SK-N-SH treated with all-trans-retinoic acid at 6 μM for 48 hours (cell line): ENCODE measurements around the gene TCERG1L.
A peak's percentile ranks its signal among the peaks of the same experiment; 100 is the strongest.

Experiments
- ATAC-seq: fragments of 200-7000 bp; cut with Tn5 transposase; 3 replicates; pipeline ENCODE4 v1.9.1; 2020; ENCODE audit warnings: mild to moderate bottlenecking, moderate library complexity
- ARNTL ChIP-seq: fragments of 450-650 bp; formaldehyde crosslinking; IDR thresholded peaks from 2 replicates; pipeline ENCODE4 v1.5.0; 2020; ENCODE audit warnings: low read depth, mild to moderate bottlenecking, moderate library complexity, borderline replicate concordance
- BACH2 ChIP-seq: fragments of 250-450 bp; sonication (Bioruptor Pico); IDR thresholded peaks from 2 replicates; pipeline ENCODE4 v1.9.0; 2021; ENCODE audit warnings: mild to moderate bottlenecking, borderline replicate concordance
- CREB5 ChIP-seq: fragments of 250-450 bp; sonication (Bioruptor Pico); IDR thresholded peaks from 2 replicates; pipeline ENCODE4 v1.5.1; 2020; ENCODE audit warnings: low read depth, mild to moderate bottlenecking, moderate library complexity
- CSDC2 ChIP-seq: fragments of 250-450 bp; sonication (Bioruptor Pico); IDR thresholded peaks from 2 replicates; pipeline ENCODE4 v1.5.0; 2020; ENCODE audit warnings: mild to moderate bottlenecking, moderate library complexity
- ESRRG ChIP-seq: fragments of 250-450 bp; sonication (Bioruptor Pico); IDR thresholded peaks from 2 replicates; pipeline ENCODE4 v1.6.1; 2021; ENCODE audit warnings: mild to moderate bottlenecking
- GLIS3 ChIP-seq: fragments of 250-450 bp; sonication (Bioruptor Pico); IDR thresholded peaks from 2 replicates; pipeline ENCODE4 v1.5.0; 2020; ENCODE audit warnings: mild to moderate bottlenecking, moderate library complexity
- ISL1 ChIP-seq: fragments of 250-450 bp; sonication (Bioruptor Pico); IDR thresholded peaks from 2 replicates; pipeline ENCODE4 v2.1.2; 2022; ENCODE audit warnings: mild to moderate bottlenecking, moderate library complexity
- OSR1 ChIP-seq: fragments of 250-450 bp; sonication (Bioruptor Pico); IDR thresholded peaks from 2 replicates; pipeline ENCODE4 v1.8.0; 2022; ENCODE audit warnings: moderate library complexity, mild to moderate bottlenecking, inconsistent platforms
- POU6F1 ChIP-seq: fragments of 250-450 bp; sonication (Bioruptor Pico); IDR thresholded peaks from 2 replicates; pipeline ENCODE4 v1.8.0; 2021; ENCODE audit warnings: low read depth, mild to moderate bottlenecking, moderate library complexity, borderline replicate concordance
- PPARA ChIP-seq: fragments of 250-450 bp; sonication (Bioruptor Pico); IDR thresholded peaks from 2 replicates; pipeline ENCODE4 v1.5.0; 2020; ENCODE audit warnings: mild to moderate bottlenecking, borderline replicate concordance
- RARB ChIP-seq: fragments of 250-450 bp; sonication (Bioruptor Pico); IDR thresholded peaks from 2 replicates; pipeline ENCODE4 v1.8.0; 2021; ENCODE audit warnings: mild to moderate bottlenecking, moderate library complexity
- SNAI2 ChIP-seq: fragments of 250-450 bp; sonication (Bioruptor Pico); IDR thresholded peaks from 2 replicates; pipeline ENCODE4 v1.5.0; 2020; ENCODE audit warnings: mild to moderate bottlenecking, moderate library complexity
- TCF4 ChIP-seq: fragments of 250-450 bp; sonication (Bioruptor Pico); IDR thresholded peaks from 2 replicates; pipeline ENCODE4 v1.8.0; 2021; ENCODE audit warnings: mild to moderate bottlenecking, moderate library complexity, borderline replicate concordance
- TOX ChIP-seq: fragments of 250-450 bp; sonication (Bioruptor Pico); IDR thresholded peaks from 2 replicates; pipeline ENCODE4 v1.8.0; 2021; ENCODE audit warnings: mild to moderate bottlenecking, moderate library complexity, borderline replicate concordance
- ZC3H10 ChIP-seq: fragments of 250-450 bp; sonication (Bioruptor Pico); IDR thresholded peaks from 2 replicates; pipeline ENCODE4 v1.5.1; 2021; ENCODE audit warnings: mild to moderate bottlenecking, moderate library complexity
- ZFP3 ChIP-seq: fragments of 250-450 bp; sonication (Bioruptor Pico); IDR thresholded peaks from 2 replicates; pipeline ENCODE4 v1.5.0; 2020; ENCODE audit warnings: mild to moderate bottlenecking, moderate library complexity
- ZFP30 ChIP-seq: fragments of 450-650 bp; formaldehyde crosslinking; IDR thresholded peaks from 2 replicates; pipeline ENCODE4 v1.5.0; 2022; ENCODE audit warnings: mild to moderate bottlenecking, moderate library complexity
- ZNF565 ChIP-seq: fragments of 450-650 bp; formaldehyde crosslinking; conservative IDR thresholded peaks from 2 replicates; pipeline ENCODE4 v1.5.0; 2020; ENCODE audit warnings: low read depth, mild to moderate bottlenecking, moderate library complexity
- ZNF70 ChIP-seq: fragments of 450-650 bp; formaldehyde crosslinking; IDR thresholded peaks from 2 replicates; pipeline ENCODE4 v1.5.0; 2020; ENCODE audit warnings: mild to moderate bottlenecking, moderate library complexity
- ZNF8 ChIP-seq: fragments of 450-650 bp; formaldehyde crosslinking; IDR thresholded peaks from 2 replicates; pipeline ENCODE4 v1.5.0; 2020; ENCODE audit warnings: mild to moderate bottlenecking, moderate library complexity
- TF ChIP-seq, protein P1 (sequence below): fragments of 250-450 bp; sonication (Bioruptor Pico); IDR thresholded peaks from 2 replicates; pipeline ENCODE4 v1.8.0; 2020; ENCODE audit warnings: mild to moderate bottlenecking, moderate library complexity, borderline replicate concordance
- TF ChIP-seq, protein P2 (sequence below): fragments of 250-450 bp; sonication (Bioruptor Pico); IDR thresholded peaks from 2 replicates; pipeline ENCODE4 v1.5.1; 2021; ENCODE audit warnings: mild to moderate bottlenecking, moderate library complexity
- TF ChIP-seq, protein P3 (sequence below): fragments of 250-450 bp; sonication (Bioruptor Pico); IDR thresholded peaks from 2 replicates; pipeline ENCODE4 v1.5.0; 2020; ENCODE audit warnings: mild to moderate bottlenecking, moderate library complexity

The TCERG1L gene

DNA sequence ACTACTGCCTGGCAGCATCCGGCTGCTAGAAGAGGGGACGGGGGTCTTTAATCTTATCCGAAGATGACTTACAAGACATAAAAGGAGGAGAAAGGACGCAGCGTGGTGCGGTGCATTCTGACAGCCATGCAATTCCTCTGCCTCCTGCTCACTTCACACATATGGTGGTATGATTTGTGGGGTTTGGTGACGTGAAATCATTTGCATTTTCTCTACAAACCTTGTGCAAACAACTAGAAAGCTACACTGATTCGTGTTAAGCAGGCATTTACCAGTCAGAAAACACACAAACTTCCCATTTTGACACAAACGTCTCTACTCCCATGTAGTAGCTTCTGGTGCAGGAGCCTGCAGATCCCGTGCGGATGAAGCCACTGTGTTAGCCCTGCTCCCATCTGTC, 6.8 kb upstream of the TCERG1L start:
- no peak for TF ChIP-seq ZNF70 (CRISPR knock-in tag)
- TF ChIP-seq, protein P1, sequence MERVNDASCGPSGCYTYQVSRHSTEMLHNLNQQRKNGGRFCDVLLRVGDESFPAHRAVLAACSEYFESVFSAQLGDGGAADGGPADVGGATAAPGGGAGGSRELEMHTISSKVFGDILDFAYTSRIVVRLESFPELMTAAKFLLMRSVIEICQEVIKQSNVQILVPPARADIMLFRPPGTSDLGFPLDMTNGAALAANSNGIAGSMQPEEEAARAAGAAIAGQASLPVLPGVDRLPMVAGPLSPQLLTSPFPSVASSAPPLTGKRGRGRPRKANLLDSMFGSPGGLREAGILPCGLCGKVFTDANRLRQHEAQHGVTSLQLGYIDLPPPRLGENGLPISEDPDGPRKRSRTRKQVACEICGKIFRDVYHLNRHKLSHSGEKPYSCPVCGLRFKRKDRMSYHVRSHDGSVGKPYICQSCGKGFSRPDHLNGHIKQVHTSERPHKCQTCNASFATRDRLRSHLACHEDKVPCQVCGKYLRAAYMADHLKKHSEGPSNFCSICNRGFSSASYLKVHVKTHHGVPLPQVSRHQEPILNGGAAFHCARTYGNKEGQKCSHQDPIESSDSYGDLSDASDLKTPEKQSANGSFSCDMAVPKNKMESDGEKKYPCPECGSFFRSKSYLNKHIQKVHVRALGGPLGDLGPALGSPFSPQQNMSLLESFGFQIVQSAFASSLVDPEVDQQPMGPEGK, result no peak
- no peak for TF ChIP-seq SNAI2
- no peak for TF ChIP-seq ZFP30
- no peak for TF ChIP-seq OSR1 (CRISPR knock-in tag)
- no peak for TF ChIP-seq ZFP3 (CRISPR knock-in tag)
- no peak for TF ChIP-seq GLIS3 (CRISPR knock-in tag)
- TF ChIP-seq ZC3H10 (CRISPR knock-in tag), result no peak
- TF ChIP-seq, protein P2, sequence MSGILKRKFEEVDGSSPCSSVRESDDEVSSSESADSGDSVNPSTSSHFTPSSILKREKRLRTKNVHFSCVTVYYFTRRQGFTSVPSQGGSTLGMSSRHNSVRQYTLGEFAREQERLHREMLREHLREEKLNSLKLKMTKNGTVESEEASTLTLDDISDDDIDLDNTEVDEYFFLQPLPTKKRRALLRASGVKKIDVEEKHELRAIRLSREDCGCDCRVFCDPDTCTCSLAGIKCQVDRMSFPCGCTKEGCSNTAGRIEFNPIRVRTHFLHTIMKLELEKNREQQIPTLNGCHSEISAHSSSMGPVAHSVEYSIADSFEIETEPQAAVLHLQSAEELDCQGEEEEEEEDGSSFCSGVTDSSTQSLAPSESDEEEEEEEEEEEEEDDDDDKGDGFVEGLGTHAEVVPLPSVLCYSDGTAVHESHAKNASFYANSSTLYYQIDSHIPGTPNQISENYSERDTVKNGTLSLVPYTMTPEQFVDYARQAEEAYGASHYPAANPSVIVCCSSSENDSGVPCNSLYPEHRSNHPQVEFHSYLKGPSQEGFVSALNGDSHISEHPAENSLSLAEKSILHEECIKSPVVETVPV, result no peak
- TF ChIP-seq ZNF565 (CRISPR knock-in tag), result no peak
- TF ChIP-seq ARNTL, result no peak
- no peak for TF ChIP-seq CREB5
- no peak for TF ChIP-seq ZNF8 (CRISPR knock-in tag)
- no peak for TF ChIP-seq ESRRG (CRISPR knock-in tag)
- TF ChIP-seq BACH2 (CRISPR knock-in tag), result no peak
- no peak for TF ChIP-seq POU6F1
- TF ChIP-seq RARB (CRISPR knock-in tag), result no peak
- no peak for TF ChIP-seq PPARA (CRISPR knock-in tag)
- ATAC-seq, result no peak

DNA sequence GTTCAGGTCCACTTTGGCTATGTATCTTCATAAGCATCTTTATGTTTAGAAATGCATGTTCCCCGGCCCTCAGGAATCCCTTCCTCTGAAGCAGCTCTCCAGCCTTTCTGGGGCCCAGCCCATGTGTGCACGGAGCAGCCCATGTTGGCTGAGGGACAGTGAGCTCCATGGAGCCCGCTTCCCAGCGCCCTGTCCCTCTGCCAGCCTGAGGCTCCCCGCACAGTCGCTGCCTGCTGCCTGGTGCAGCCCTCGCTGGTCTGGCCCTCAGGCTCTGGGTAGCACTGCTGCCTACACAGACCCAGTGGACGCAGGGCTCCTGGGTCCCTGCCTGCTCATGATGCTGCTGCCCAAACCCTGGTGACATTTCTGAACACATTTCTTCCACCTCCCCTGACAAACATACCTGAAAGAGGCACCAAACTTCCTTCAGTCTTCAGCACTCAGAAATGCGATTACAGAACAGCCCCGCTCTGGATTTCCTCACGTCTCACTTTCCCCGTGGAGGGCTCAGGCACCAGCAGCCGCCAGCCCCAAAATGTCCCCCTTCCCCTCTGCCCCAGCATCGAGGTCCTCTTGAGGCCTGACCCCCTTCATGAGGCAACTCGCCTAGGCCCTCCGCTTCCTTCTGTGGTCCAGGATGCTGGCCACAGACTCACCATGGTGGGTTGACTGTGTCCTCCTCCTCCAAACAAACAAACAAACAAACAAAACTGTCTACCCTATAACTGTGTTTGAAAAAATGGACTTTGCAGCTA, 5.0 kb upstream of the TCERG1L start:
- no peak for ATAC-seq
- TF ChIP-seq TOX (no peak), GLIS3 (CRISPR knock-in tag) (no peak), ZFP30 (no peak), ESRRG (CRISPR knock-in tag) (no peak), ZNF70 (CRISPR knock-in tag) (no peak), OSR1 (CRISPR knock-in tag) (no peak), BACH2 (CRISPR knock-in tag) (no peak), SNAI2 (no peak), ZNF565 (CRISPR knock-in tag) (no peak), CSDC2 (CRISPR knock-in tag) (no peak)
- TF ChIP-seq, protein P3, sequence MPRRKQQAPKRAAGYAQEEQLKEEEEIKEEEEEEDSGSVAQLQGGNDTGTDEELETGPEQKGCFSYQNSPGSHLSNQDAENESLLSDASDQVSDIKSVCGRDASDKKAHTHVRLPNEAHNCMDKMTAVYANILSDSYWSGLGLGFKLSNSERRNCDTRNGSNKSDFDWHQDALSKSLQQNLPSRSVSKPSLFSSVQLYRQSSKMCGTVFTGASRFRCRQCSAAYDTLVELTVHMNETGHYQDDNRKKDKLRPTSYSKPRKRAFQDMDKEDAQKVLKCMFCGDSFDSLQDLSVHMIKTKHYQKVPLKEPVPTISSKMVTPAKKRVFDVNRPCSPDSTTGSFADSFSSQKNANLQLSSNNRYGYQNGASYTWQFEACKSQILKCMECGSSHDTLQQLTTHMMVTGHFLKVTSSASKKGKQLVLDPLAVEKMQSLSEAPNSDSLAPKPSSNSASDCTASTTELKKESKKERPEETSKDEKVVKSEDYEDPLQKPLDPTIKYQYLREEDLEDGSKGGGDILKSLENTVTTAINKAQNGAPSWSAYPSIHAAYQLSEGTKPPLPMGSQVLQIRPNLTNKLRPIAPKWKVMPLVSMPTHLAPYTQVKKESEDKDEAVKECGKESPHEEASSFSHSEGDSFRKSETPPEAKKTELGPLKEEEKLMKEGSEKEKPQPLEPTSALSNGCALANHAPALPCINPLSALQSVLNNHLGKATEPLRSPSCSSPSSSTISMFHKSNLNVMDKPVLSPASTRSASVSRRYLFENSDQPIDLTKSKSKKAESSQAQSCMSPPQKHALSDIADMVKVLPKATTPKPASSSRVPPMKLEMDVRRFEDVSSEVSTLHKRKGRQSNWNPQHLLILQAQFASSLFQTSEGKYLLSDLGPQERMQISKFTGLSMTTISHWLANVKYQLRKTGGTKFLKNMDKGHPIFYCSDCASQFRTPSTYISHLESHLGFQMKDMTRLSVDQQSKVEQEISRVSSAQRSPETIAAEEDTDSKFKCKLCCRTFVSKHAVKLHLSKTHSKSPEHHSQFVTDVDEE, result no peak

DNA sequence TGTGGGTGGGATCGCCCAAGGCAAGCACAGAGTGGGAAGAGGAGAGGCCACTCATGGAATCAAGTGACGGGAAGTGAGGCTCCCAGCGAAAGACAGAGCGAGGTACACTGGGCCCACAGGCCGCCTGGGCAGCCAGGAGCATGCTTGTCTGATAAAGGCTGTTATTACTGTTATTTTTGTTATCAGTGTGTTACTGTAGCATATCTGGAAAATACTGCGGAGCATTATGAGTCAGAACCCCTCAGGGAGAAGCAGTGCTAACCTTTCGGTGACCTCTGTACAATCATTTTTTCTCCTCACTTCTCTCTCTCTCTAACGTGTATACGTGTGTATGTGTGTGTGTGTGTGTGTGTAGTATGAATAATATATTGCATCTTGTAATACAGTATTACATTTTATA, 3.8 kb upstream of the TCERG1L start:
- ATAC-seq, result no peak; the same call in 2 of the 3 replicates
- TF ChIP-seq CSDC2 (CRISPR knock-in tag), result no peak
- peak; percentile 65; the same call in 1 of the 2 replicates for TF ChIP-seq TCF4 (CRISPR knock-in tag)
- TF ChIP-seq GLIS3 (CRISPR knock-in tag), result peak; percentile 69; the same call in 1 of the 2 replicates
- TF ChIP-seq ZNF70 (CRISPR knock-in tag), result 0 out of 2 replicates have a peak, but pooled peaks have one; percentile 21
- no peak for TF ChIP-seq ZFP3 (CRISPR knock-in tag)
- no peak for TF ChIP-seq CREB5
- TF ChIP-seq ESRRG (CRISPR knock-in tag), result no peak
- TF ChIP-seq PPARA (CRISPR knock-in tag), result peak; percentile 97
- TF ChIP-seq, protein P1, result no peak
- TF ChIP-seq ISL1 (CRISPR knock-in tag), result no peak
- TF ChIP-seq, protein P2, result no peak
- no peak for TF ChIP-seq OSR1 (CRISPR knock-in tag)
- no peak for TF ChIP-seq ZFP30
- no peak for TF ChIP-seq RARB (CRISPR knock-in tag)
